H1 (cell line): ENCODE results near the gene SRRM4. TPM values are rescaled to one million over a fixed set of nuclear protein-coding genes. Genes with fewer than 3 reads are reported as not detected.

Experiments used
- BCL11A ChIP-seq, 2 experiments: IDR thresholded peaks; one replicate each; pipeline ENCODE4 v1.6.1; 2011; ENCODE audit warnings: low read depth in 2 of 2, low read length in 2 of 2, mild to moderate bottlenecking in 2 of 2
- CREB1 ChIP-seq: IDR thresholded peaks from 2 replicates; pipeline ENCODE4 v1.6.1; 2012; ENCODE audit warnings: inconsistent platforms
- SIX5 ChIP-seq: IDR thresholded peaks from 2 replicates; pipeline ENCODE4 v1.6.1; 2011; ENCODE audit warnings: mild to moderate bottlenecking, low read depth, low read length
- polyA plus RNA-seq, 7 experiments: library from polyadenylated mRNA; depleted of rRNA in 3 of 7; stranded (reverse) in 5 of 7; unstranded in 2 of 7; fragments of >200 nt in 5 of 7; fragments of 200-250 nt in 2 of 7; gene quantifications; 1 replicate in 5 of 7; 2 replicates in 1 of 7; 4 replicates in 1 of 7; pipeline versions ENCODE4 v1.2.1 to v1.2.3, GENCODE V29; 2011 to 2013; ENCODE audit warnings: missing spikeins in 2 of 7, mixed read lengths in 2 of 7
- total RNA-seq: library from RNA; stranded (reverse); fragmentation: NEBNext Ultra II Directional; extraction: Animal tissue kit (Norgen Biotek cat#: 25700); gene quantifications from 2 replicates; pipeline ENCODE4 v1.2.1, GENCODE V29; 2021
- TF ChIP-seq, protein P1 (sequence below): IDR thresholded peaks from 2 replicates; pipeline ENCODE4 v1.6.1; 2012; ENCODE audit warnings: low read length, inconsistent platforms
- TF ChIP-seq, protein P2 (sequence below): IDR thresholded peaks from 2 replicates; pipeline ENCODE4 v1.6.1; 2011; ENCODE audit warnings: low read depth, mild to moderate bottlenecking, low read length; ENCODE audit not compliant: insufficient read depth

SRRM4 gene
- total and polyA plus RNA-seq, 2 of the 8 experiments (the other 6 are each of a cell fraction or from before 2014, with no cell fraction given), result 0.53 to 1.1 TPM

- TF ChIP-seq, protein P1, sequence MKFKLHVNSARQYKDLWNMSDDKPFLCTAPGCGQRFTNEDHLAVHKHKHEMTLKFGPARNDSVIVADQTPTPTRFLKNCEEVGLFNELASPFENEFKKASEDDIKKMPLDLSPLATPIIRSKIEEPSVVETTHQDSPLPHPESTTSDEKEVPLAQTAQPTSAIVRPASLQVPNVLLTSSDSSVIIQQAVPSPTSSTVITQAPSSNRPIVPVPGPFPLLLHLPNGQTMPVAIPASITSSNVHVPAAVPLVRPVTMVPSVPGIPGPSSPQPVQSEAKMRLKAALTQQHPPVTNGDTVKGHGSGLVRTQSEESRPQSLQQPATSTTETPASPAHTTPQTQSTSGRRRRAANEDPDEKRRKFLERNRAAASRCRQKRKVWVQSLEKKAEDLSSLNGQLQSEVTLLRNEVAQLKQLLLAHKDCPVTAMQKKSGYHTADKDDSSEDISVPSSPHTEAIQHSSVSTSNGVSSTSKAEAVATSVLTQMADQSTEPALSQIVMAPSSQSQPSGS, result no peak
- TF ChIP-seq CREB1, result no peak
- TF ChIP-seq, protein P2, sequence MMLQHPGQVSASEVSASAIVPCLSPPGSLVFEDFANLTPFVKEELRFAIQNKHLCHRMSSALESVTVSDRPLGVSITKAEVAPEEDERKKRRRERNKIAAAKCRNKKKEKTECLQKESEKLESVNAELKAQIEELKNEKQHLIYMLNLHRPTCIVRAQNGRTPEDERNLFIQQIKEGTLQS, result no peak
- TF ChIP-seq SIX5, result no peak
- no peak for TF ChIP-seq BCL11A (IDR thresholded peaks at IDR 0.05; ENCODE audit: low read depth in 2 of 2, low read length in 2 of 2)
Observed at GRCh38 chr12:119167902-119168301, 186.6 kb downstream of the SRRM4 start (continued).
